T follicular helper cell (primary cell): Measurements from ENCODE around the gene KLK11.
"Not testable (repeated sequence)": the region's sequence is repeated elsewhere in the genome, so short reads cannot be mapped to it uniquely, and the experiment has no call there.

Source experiments
- DNase-seq: peaks from one replicate; pipeline ENCODE4 v3.0.0-alpha.2; 2020; ENCODE audit warnings: low read depth

Gene KLK11

GRCh38 chr19:51005248-51005647 lies 21.2 kb downstream of the KLK11 start:
- no peak for DNase-seq

- no peak for DNase-seq
Observed at GRCh38 chr19:51003316-51003715, 23.1 kb downstream of the KLK11 start.

GRCh38 chr19:51002542-51003311 lies 23.7 kb downstream of the KLK11 start:
- DNase-seq, result no peak

- no peak for DNase-seq
Observed at GRCh38 chr19:51002089-51002532, 24.3 kb downstream of the KLK11 start.

- DNase-seq, result no peak
Observed at GRCh38 chr19:51001515-51001914, 24.9 kb downstream of the KLK11 start, which contains the start of gene KLK8. TSS of gene KLK8 (minus strand) at chr19:51001604. CDS start at chr19:51001167, 437 bp downstream.

- DNase-seq, result no peak
Observed at GRCh38 chr19:51000981-51001380, 25.4 kb downstream of the KLK11 start.

- DNase-seq, result no peak
Observed at GRCh38 chr19:51000426-51000825, 26.0 kb downstream of the KLK11 start.

GRCh38 chr19:50998686-50999085 lies 27.7 kb downstream of the KLK11 start:
- no peak for DNase-seq

GRCh38 chr19:50998061-50998460 lies 28.4 kb downstream of the KLK11 start:
- no peak for DNase-seq

- DNase-seq, result no peak
Observed at GRCh38 chr19:50994129-50994528, 32.3 kb downstream of the KLK11 start.

GRCh38 chr19:50992666-50993035 lies 33.8 kb downstream of the KLK11 start:
- DNase-seq, result no peak

- not testable (repeated sequence) for DNase-seq
Observed at GRCh38 chr19:50984416-50984815, 42.0 kb downstream of the KLK11 start.

- DNase-seq, result no peak
Observed at GRCh38 chr19:50983625-50984292, 42.7 kb downstream of the KLK11 start, which contains the start of gene KLK7. TSS of gene KLK7 (minus strand) at chr19:50983917. CDS start at chr19:50982399, 1,518 bp downstream.

GRCh38 chr19:50982186-50982585 lies 44.2 kb downstream of the KLK11 start:
- DNase-seq, result no peak

- no peak for DNase-seq
Observed at GRCh38 chr19:50981587-50982146, 44.7 kb downstream of the KLK11 start.

GRCh38 chr19:50980208-50980607 lies 46.2 kb downstream of the KLK11 start:
- DNase-seq, result no peak

- DNase-seq, result no peak
Observed at GRCh38 chr19:50979758-50980157, 46.7 kb downstream of the KLK11 start.

- DNase-seq, result no peak
Observed at GRCh38 chr19:50978772-50979390, 47.5 kb downstream of the KLK11 start.

GRCh38 chr19:50977626-50978025 lies 48.8 kb downstream of the KLK11 start:
- DNase-seq, result no peak

- DNase-seq, result no peak
Observed at GRCh38 chr19:50975766-50976165, 50.6 kb downstream of the KLK11 start.

GRCh38 chr19:50974702-50975556 lies 51.5 kb downstream of the KLK11 start:
- no peak for DNase-seq
